Calu3 (cell line): ENCODE data around the gene FMC1. TPM values are rescaled to one million over a fixed set of nuclear protein-coding genes. Genes with fewer than 3 reads are reported as not detected.

ENCODE experiments used
- BruUV-seq: library from RNA; stranded (reverse); fragments of 400-500 nt; replicated peaks from 2 replicates; lab custom pipeline; 2021; lab: Mats Ljungman, UMichigan
- CTCF ChIA-PET: fragments of 300-600 bp; sonication (Branson Sonifier 250); formaldehyde crosslinking; loops from one replicate; lab custom pipeline; 2022; ENCODE audit warnings: antibody characterized with exemption; lab: Charles Lee
- DNase-seq: peaks from one replicate; pipeline ENCODE4 v3.0.0; 2022
- H3K27ac Mint-ChIP-seq: one replicate; pipeline ENCODE4 v1.8.0; 2022; ENCODE audit warnings: mixed read lengths; ENCODE audit not compliant: unreplicated experiment
- H3K27me3 Mint-ChIP-seq: one replicate; pipeline ENCODE4 v1.8.0; 2022; ENCODE audit warnings: mixed read lengths; ENCODE audit not compliant: unreplicated experiment
- H3K36me3 Mint-ChIP-seq: one replicate; pipeline ENCODE4 v1.8.0; 2022; ENCODE audit warnings: mild to moderate bottlenecking, moderate library complexity, mixed read lengths; ENCODE audit not compliant: insufficient read depth, unreplicated experiment
- H3K4me1 Mint-ChIP-seq: one replicate; pipeline ENCODE4 v1.8.0; 2022; ENCODE audit warnings: mild to moderate bottlenecking, low read depth, mixed read lengths; ENCODE audit not compliant: unreplicated experiment
- H3K4me3 Mint-ChIP-seq: one replicate; pipeline ENCODE4 v1.8.0; 2022; ENCODE audit warnings: mild to moderate bottlenecking, low read depth, moderate library complexity, mixed read lengths; ENCODE audit not compliant: unreplicated experiment
- H3K9me3 Mint-ChIP-seq: one replicate; pipeline ENCODE4 v1.8.0; 2022; ENCODE audit warnings: low read depth, mixed read lengths; ENCODE audit not compliant: unreplicated experiment
- intact Hi-C: fragments of 100-400 bp; cut with micrococcal nuclease; formaldehyde crosslinking; loops from one replicate; pipeline ENCODE4 v1.10.0; 2022; ENCODE audit not compliant: unreplicated experiment
- total RNA-seq: library from RNA; stranded (reverse); gene quantifications from 2 replicates; pipeline ENCODE4 v1.2.3, GENCODE V29; 2022
- TF ChIP-seq, protein P1 (sequence below): fragments of 200-600 bp; IDR thresholded peaks from one replicate; pipeline ENCODE4 v1.8.0; 2022; ENCODE audit warnings: antibody characterized with exemption; ENCODE audit not compliant: unreplicated experiment

FMC1 gene
- total RNA-seq, 1 experiment from 2014 or later: 2.9 TPM

DNA sequence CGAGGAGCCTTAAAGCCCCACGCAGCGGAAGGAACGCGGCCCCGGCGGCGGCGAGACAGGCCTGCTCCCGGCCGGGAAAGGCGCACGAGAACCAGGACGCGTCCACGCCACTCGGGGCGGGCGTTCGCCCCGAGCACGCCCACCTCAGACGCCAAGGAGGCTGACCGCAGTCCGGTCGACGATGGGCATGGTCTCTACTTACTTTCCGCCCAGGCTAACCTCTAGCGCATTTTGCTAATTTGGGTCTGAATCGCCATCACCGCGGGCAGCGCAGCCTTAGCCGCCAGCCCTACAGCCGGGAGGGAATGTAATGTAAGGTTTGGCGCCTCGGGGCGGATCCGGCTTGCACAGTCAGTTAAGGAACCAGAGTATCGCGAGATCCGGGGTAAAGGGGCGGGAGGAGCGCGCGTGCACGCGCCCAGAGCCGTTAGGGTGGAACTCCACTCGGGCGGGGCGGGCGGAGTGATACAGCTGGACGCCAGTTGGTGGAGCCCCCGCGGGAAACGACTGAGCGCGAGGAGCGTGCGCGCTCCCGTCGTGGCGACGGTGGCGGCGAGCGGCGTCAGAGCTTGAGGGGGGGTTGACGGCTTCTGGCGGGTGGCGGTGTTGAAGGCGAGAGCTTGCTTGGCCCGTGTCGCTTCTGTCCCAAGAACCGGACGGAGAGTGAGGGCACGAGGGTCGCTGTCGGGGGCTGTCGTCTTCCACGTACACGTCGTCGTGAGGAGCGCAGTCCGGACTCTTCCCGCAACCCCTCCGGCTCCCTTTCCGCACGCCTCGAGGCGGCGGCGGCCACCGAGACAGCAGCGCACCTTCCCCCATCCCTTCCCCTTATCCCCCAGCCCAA is 18.5 kb downstream of the FMC1 start, which contains the start of gene LUC7L2:
Gene LUC7L2 (plus strand): TSS at position 529 of the 844 bp plus-strand sequence. CDS start 368 bp downstream, outside the sequence.
- no peaks in the 10 kb centered on the region for H3K9me3 Mint-ChIP-seq
- no TSS peak for BruUV-seq
- H3K27me3 Mint-ChIP-seq: no peaks in the 10 kb centered on the region
- CTCF ChIA-PET: no interaction called here
- peak within 1 kb of the TSS; percentile 91 for H3K4me3 Mint-ChIP-seq
- H3K4me1 Mint-ChIP-seq: peaks cover 10% of the 10 kb centered on the region
- H3K27ac Mint-ChIP-seq: peak within 1 kb of the TSS; percentile 84
- intact Hi-C loops: loop anchor here (1.0 kb wide), 1 partner anchor 18 kb away; the partner anchor contains the start of gene FMC1
- peaks cover 49% of the 10 kb centered on the region for H3K36me3 Mint-ChIP-seq
- DNase-seq: peak; percentile 99
- TF ChIP-seq, protein P1, sequence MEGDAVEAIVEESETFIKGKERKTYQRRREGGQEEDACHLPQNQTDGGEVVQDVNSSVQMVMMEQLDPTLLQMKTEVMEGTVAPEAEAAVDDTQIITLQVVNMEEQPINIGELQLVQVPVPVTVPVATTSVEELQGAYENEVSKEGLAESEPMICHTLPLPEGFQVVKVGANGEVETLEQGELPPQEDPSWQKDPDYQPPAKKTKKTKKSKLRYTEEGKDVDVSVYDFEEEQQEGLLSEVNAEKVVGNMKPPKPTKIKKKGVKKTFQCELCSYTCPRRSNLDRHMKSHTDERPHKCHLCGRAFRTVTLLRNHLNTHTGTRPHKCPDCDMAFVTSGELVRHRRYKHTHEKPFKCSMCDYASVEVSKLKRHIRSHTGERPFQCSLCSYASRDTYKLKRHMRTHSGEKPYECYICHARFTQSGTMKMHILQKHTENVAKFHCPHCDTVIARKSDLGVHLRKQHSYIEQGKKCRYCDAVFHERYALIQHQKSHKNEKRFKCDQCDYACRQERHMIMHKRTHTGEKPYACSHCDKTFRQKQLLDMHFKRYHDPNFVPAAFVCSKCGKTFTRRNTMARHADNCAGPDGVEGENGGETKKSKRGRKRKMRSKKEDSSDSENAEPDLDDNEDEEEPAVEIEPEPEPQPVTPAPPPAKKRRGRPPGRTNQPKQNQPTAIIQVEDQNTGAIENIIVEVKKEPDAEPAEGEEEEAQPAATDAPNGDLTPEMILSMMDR: no peak

DNA sequence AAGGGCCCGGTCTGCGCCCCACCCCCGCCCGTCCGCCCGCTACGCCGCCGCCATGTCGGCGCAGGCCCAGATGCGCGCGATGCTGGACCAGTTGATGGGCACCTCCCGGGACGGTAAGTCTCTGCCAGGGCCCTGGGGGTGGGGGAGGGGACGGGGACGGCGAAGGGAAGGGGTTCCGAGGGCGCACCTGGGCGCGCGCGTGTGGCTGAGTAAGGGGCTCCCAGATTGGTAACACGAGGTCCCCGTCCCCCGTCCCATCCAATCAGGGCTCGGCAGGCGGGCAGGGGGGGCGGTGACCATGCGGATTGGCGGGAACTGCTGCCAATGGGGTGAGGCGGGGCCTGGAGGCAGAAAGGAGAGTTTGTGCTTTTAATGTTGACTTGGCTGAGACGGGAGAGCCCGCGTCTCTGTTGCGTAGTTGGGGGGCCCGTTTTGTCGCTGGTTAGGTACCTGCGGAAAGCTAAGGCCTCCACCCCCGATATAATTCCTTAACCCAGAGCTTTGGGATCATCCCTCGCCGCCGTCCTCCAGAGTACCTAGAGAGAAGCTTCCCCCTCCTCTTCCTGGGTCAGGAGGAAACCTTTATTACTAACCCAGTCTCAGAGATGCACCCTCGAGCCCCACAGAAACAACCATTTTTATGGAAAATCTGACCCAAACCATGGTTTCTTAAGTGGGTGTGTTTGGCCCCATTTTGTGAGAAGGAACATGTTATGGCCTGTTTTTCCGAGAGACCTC is 19.2 kb downstream of the FMC1 start:
- Mint-ChIP-seq H3K27ac (peak overlapping the region; percentile 84), H3K9me3 (no peaks in the 10 kb centered on the region), H3K36me3 (peaks cover 49% of the 10 kb centered on the region), H3K4me1 (peaks cover 15% of the 10 kb centered on the region), H3K4me3 (peak overlapping the region; percentile 91), H3K27me3 (no peaks in the 10 kb centered on the region)
- CTCF ChIA-PET: no interaction called here
- intact Hi-C loops: no loop called here
- DNase-seq: peak; percentile 98
- TF ChIP-seq, protein P1: no peak
- TSS peak; percentile 30 for BruUV-seq

DNA sequence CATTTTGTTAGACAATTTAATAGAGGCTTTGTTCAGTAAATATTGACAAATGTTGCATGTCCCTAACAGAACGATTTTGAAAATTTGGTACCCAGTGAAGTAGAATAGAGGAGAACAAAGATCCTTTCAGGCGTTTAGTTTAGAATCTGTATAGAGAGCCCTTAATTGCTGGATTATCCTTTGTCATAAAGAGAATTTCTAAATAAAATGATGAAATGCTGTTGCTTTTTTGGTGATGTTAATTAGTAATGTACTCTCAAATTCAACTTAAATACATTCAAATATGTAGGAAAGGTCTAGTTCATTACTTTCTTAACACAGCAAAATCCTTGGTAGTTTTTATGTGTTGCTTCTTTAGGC is 19.8 kb downstream of the FMC1 start:
- H3K36me3 Mint-ChIP-seq: peaks cover 49% of the 10 kb centered on the region
- H3K9me3 Mint-ChIP-seq: no peaks in the 10 kb centered on the region
- peaks cover 21% of the 10 kb centered on the region for H3K4me1 Mint-ChIP-seq
- no TSS peak for BruUV-seq
- DNase-seq: no peak
- peak overlapping the region; percentile 84 for H3K27ac Mint-ChIP-seq
- CTCF ChIA-PET: no interaction called here
- H3K4me3 Mint-ChIP-seq: peak overlapping the region; percentile 91
- intact Hi-C loops: no loop called here
- H3K27me3 Mint-ChIP-seq: no peaks in the 10 kb centered on the region
- TF ChIP-seq, protein P1: no peak

DNA sequence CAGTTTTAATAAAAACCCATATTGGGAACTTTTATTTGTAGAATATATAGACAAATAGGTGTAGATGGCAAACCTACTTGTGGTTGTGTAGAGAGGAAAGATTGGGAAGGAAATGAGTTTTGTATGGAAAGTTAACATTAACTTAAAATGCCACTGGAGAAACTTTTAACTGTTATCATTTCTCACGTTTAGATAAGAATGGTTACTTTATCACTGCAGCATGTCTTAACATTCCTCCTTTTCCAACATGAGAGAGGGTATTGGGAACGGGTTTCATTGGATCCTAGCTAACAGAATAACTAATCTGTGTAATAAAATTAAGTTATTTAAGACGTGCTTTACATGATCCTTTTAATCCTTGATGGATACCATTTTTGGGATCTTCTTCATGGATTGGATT is 20.4 kb downstream of the FMC1 start:
- DNase-seq: no peak
- peaks cover 49% of the 10 kb centered on the region for H3K36me3 Mint-ChIP-seq
- H3K27me3 Mint-ChIP-seq: no peaks in the 10 kb centered on the region
- H3K9me3 Mint-ChIP-seq: no peaks in the 10 kb centered on the region
- peak overlapping the region; percentile 91 for H3K4me3 Mint-ChIP-seq
- intact Hi-C loops: no loop called here
- peaks cover 22% of the 10 kb centered on the region for H3K4me1 Mint-ChIP-seq
- BruUV-seq: no TSS peak
- H3K27ac Mint-ChIP-seq: peak overlapping the region; percentile 84
- CTCF ChIA-PET: no interaction called here
- TF ChIP-seq, protein P1: no peak
